ENCODE measurements around the gene CHD5. TPM values are rescaled to one million over a fixed set of nuclear protein-coding genes. Genes with fewer than 3 reads are reported as not detected.

Gene CHD5
- polyA plus RNA-seq, 1 experiment, result 0.02 TPM

- POLR2A ChIA-PET, result no interaction called here
- Histone ChIP-seq H3K4me3 (ENCODE audit: low read depth, low read length) (no peak overlapping the region), H3K9me3 (ENCODE audit: control insufficient read depth, insufficient read depth, low read length) (peaks cover 3% of the 10 kb centered on the region), H3K27ac (ENCODE audit: low read depth, low read length) (no peak overlapping the region), H3K27me3 (ENCODE audit: control insufficient read depth, insufficient read depth, low read length) (peaks cover 4% of the 10 kb centered on the region)
- TF ChIP-seq, protein P1, sequence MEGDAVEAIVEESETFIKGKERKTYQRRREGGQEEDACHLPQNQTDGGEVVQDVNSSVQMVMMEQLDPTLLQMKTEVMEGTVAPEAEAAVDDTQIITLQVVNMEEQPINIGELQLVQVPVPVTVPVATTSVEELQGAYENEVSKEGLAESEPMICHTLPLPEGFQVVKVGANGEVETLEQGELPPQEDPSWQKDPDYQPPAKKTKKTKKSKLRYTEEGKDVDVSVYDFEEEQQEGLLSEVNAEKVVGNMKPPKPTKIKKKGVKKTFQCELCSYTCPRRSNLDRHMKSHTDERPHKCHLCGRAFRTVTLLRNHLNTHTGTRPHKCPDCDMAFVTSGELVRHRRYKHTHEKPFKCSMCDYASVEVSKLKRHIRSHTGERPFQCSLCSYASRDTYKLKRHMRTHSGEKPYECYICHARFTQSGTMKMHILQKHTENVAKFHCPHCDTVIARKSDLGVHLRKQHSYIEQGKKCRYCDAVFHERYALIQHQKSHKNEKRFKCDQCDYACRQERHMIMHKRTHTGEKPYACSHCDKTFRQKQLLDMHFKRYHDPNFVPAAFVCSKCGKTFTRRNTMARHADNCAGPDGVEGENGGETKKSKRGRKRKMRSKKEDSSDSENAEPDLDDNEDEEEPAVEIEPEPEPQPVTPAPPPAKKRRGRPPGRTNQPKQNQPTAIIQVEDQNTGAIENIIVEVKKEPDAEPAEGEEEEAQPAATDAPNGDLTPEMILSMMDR (IDR thresholded peaks at IDR 0.05; ENCODE audit: low read depth, low read length), result no peak
- DNase-seq (ENCODE audit: low read depth, low spot score), result no peak
- CTCF ChIA-PET, result no interaction called here
These were observed 63.1 kb downstream of the CHD5 start for GRCh38 chr1:6117064-6117463.

DNA sequence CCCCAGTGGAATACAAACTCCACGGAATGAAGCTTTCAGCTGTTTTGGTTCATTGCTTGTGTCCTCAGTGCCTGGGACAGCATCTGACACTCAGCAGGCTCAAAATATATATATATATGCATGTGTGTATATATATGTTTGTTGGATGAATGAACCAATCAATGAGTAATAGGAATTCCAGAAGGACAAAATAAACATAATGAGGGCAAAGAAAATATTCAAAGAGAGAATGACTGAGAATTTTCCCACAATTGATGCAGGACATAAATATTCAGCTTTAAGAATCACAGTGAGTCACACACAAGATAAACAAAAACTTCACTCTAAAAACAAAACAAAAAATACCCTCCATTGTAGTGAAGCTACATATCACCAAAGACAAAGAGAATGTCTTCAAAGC lies 64.0 kb downstream of the CHD5 start:
- no peak overlapping the region for H3K27ac ChIP-seq (ENCODE audit: low read depth, low read length)
- ChIA-PET CTCF (no interaction called here), POLR2A (no interaction called here)
- peaks cover 3% of the 10 kb centered on the region for H3K9me3 ChIP-seq (ENCODE audit: control insufficient read depth, insufficient read depth, low read length)
- H3K27me3 ChIP-seq (ENCODE audit: control insufficient read depth, insufficient read depth, low read length), result peaks cover 5% of the 10 kb centered on the region
- H3K4me3 ChIP-seq (ENCODE audit: low read depth, low read length), result no peak overlapping the region
- DNase-seq (ENCODE audit: low read depth, low spot score), result no peak
- TF ChIP-seq, protein P1 (IDR thresholded peaks at IDR 0.05; ENCODE audit: low read depth, low read length), result no peak

DNA sequence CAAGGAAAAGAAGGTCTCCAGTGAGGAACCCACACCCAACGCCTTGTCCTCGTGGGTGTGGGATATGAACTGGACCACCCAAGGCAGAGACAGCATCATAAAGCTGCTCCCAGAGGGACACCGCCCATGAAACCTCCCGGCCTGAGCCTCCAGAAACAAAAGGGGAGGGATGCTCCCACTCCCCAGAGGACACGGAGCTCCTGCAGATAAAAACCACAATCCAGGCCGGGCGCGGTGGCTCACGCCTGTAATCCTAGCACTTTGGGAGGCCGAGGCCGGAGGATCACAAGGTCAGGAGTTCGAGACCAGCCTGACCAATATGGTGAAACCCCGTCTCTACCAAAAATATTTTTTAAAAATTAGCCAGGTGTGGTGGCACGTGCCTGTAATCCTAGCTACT lies 66.4 kb downstream of the CHD5 start:
- Histone ChIP-seq H3K4me3 (ENCODE audit: low read depth, low read length) (no peak overlapping the region), H3K27ac (ENCODE audit: low read depth, low read length) (no peak overlapping the region), H3K9me3 (ENCODE audit: control insufficient read depth, insufficient read depth, low read length) (peaks cover 3% of the 10 kb centered on the region; the same call in 1 of the 2 replicates), H3K27me3 (ENCODE audit: control insufficient read depth, insufficient read depth, low read length) (peaks cover 5% of the 10 kb centered on the region)
- TF ChIP-seq, protein P1 (IDR thresholded peaks at IDR 0.05; ENCODE audit: low read depth, low read length), result no peak
- ChIA-PET POLR2A (no interaction called here), CTCF (no interaction called here)
- no peak for DNase-seq (ENCODE audit: low read depth, low spot score)

GRCh38 chr1:6113116-6113515 lies 67.0 kb downstream of the CHD5 start:
- DNase-seq (ENCODE audit: low read depth, low spot score), result no peak
- H3K9me3 ChIP-seq (ENCODE audit: control insufficient read depth, insufficient read depth, low read length), result peaks cover 3% of the 10 kb centered on the region; the same call in 1 of the 2 replicates
- no peak overlapping the region for H3K27ac ChIP-seq (ENCODE audit: low read depth, low read length)
- TF ChIP-seq, protein P1 (IDR thresholded peaks at IDR 0.05; ENCODE audit: low read depth, low read length), result no peak
- POLR2A ChIA-PET, result no interaction called here
- CTCF ChIA-PET, result no interaction called here
- peaks cover 5% of the 10 kb centered on the region for H3K27me3 ChIP-seq (ENCODE audit: control insufficient read depth, insufficient read depth, low read length)
- no peak overlapping the region for H3K4me3 ChIP-seq (ENCODE audit: low read depth, low read length)

- peaks cover 5% of the 10 kb centered on the region for H3K27me3 ChIP-seq (ENCODE audit: control insufficient read depth, insufficient read depth, low read length)
- TF ChIP-seq, protein P1 (IDR thresholded peaks at IDR 0.05; ENCODE audit: low read depth, low read length), result no peak
- ChIA-PET CTCF (no interaction called here), POLR2A (no interaction called here)
- peaks cover 3% of the 10 kb centered on the region; the same call in 1 of the 2 replicates for H3K9me3 ChIP-seq (ENCODE audit: control insufficient read depth, insufficient read depth, low read length)
- H3K4me3 ChIP-seq (ENCODE audit: low read depth, low read length), result no peak overlapping the region
- H3K27ac ChIP-seq (ENCODE audit: low read depth, low read length), result no peak overlapping the region
- DNase-seq (ENCODE audit: low read depth, low spot score), result no peak
These were observed 67.5 kb downstream of the CHD5 start for GRCh38 chr1:6112690-6113005.

Measured in AG04450 (cell line).